AG04449 (cell line): ENCODE results near the gene TSPAN12.

Experiments
- CTCF ChIA-PET: fragments of 350-600 bp; formaldehyde crosslinking; extraction: SDS; loops from one replicate; lab custom pipeline; 2021; ENCODE audit warnings: antibody characterized with exemption; lab: Yijun Ruan, JAX
- POLR2A ChIA-PET: fragments of 400-600, 350-600 bp; formaldehyde crosslinking; extraction: SDS; loops from one replicate; lab custom pipeline; 2020; ENCODE audit warnings: antibody characterized with exemption, inconsistent platforms; lab: Yijun Ruan, JAX
- DNase-seq: peaks from one replicate; pipeline ENCODE4 v3.0.0-alpha.2; 2010; ENCODE audit warnings: low read depth, low spot score
- H3K4me3 ChIP-seq: 2 replicates; pipeline ENCODE4 v1.5.1; 2011; ENCODE audit warnings: low read depth, mild to moderate bottlenecking, control low read depth, low read length
- TF ChIP-seq, protein P1 (sequence below): IDR thresholded peaks from one replicate; pipeline ENCODE4 v1.5.1; 2011; ENCODE audit warnings: mild to moderate bottlenecking, moderate library complexity, low read length, control low read depth, inconsistent platforms; ENCODE audit not compliant: insufficient read depth; ENCODE audit errors: missing control alignments

TSPAN12 gene

DNA sequence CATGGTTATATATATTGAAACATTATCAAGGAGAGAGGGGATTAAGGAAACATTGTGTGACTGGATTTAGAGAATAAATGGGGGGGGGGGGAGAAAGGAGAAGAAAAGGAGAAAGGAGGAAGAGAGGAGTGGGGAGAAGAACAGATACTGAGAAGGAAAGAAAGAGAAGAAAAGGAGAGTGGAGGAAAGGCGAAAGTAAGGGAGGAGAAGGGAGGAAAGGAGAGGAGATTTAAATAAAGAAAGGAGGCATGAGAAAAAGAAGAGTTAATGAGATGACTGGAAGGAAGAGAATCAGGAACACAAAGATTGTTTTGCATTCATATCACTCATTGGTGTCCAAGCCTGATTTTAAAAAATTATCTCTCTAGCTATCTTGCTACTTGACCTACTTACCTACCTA, 16.1 kb upstream of the TSPAN12 start:
- CTCF ChIA-PET: no interaction called here
- DNase-seq: no peak
- no peak overlapping the region for H3K4me3 ChIP-seq
- POLR2A ChIA-PET: no interaction called here
- TF ChIP-seq, protein P1, sequence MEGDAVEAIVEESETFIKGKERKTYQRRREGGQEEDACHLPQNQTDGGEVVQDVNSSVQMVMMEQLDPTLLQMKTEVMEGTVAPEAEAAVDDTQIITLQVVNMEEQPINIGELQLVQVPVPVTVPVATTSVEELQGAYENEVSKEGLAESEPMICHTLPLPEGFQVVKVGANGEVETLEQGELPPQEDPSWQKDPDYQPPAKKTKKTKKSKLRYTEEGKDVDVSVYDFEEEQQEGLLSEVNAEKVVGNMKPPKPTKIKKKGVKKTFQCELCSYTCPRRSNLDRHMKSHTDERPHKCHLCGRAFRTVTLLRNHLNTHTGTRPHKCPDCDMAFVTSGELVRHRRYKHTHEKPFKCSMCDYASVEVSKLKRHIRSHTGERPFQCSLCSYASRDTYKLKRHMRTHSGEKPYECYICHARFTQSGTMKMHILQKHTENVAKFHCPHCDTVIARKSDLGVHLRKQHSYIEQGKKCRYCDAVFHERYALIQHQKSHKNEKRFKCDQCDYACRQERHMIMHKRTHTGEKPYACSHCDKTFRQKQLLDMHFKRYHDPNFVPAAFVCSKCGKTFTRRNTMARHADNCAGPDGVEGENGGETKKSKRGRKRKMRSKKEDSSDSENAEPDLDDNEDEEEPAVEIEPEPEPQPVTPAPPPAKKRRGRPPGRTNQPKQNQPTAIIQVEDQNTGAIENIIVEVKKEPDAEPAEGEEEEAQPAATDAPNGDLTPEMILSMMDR: no peak

- ChIA-PET CTCF (no interaction called here), POLR2A (no interaction called here)
- TF ChIP-seq, protein P1: no peak
- no peak overlapping the region for H3K4me3 ChIP-seq
- no peak for DNase-seq
Measured at GRCh38 chr7:120873401-120873800, 15.5 kb upstream of the TSPAN12 start.

DNA sequence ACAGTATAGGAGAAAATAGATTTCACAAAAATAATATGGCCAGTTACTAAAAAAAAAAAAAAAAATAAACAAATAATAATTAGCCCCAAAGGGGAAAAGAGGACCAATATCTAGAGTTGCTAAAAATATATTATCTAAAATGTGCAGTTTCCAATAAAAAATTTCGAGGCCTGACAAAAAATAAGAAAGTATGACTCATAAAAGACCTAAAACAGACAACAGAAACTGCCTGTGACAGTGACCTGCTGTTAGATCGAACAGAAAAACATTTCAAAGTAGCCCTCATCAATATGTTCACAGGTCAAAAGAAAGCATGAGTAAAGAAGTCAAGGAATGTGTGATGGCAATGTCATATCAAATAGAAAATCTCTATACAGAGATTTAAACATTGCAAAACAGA, 11.8 kb upstream of the TSPAN12 start:
- H3K4me3 ChIP-seq: no peak overlapping the region
- CTCF ChIA-PET: no interaction called here
- POLR2A ChIA-PET: no interaction called here
- no peak for DNase-seq
- TF ChIP-seq, protein P1: no peak

- DNase-seq: no peak
- ChIA-PET POLR2A (no interaction called here), CTCF (no interaction called here)
- TF ChIP-seq, protein P1: no peak
- no peak overlapping the region for H3K4me3 ChIP-seq
Measured at GRCh38 chr7:120867932-120868331, 10.0 kb upstream of the TSPAN12 start.

- DNase-seq: no peak
- H3K4me3 ChIP-seq: no peak overlapping the region
- ChIA-PET CTCF (no interaction called here), POLR2A (no interaction called here)
- TF ChIP-seq, protein P1: no peak
Measured at GRCh38 chr7:120865191-120865981, 7.4 kb upstream of the TSPAN12 start.

DNA sequence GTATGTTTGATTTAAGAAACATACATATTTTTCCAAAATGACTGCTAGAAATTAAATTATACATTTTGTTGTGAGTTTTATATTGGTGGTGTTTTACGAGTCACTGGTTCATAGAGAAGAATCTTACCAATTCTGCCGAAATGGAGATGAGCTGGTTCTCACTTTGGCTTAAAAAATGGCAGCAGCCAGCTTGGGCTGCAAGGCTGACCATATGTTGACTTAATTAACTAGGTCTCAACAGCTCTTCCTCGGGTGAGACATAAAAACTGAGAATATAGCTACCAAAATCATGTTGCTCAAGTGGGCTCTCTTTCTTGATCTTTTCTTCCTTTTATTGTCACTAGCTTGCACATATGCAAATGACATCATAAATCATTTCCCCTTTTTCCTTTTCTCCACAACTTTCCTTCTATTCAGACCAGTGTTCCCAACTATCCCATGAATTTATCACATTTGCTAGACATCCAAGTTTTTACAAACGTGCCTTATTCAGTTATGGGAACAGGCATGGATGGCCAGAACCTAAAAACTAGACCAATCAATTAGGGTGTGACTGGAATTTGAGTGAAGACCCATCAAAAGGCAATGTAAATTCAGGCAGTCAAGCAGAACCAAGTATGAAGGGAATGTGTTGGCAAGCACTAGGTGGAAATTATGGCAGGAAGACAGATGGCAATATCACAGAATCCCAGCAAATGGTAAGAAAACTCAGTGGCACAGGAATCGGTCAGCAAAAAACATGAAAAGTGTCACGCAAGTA, 6.4 kb upstream of the TSPAN12 start:
- ChIA-PET POLR2A (no interaction called here), CTCF (no interaction called here)
- TF ChIP-seq, protein P1: no peak
- no peak for DNase-seq
- H3K4me3 ChIP-seq: no peak overlapping the region
